Eye (tissue), 1 donor: ENCODE measurements around the gene ACOXL.
"Not testable (repeated sequence)": the region's sequence is repeated elsewhere in the genome, so short reads cannot be mapped to it uniquely, and the experiment has no call there.

Experiments
- DNase-seq: peaks from one replicate; pipeline ENCODE4 v3.0.0-alpha.2; 2015

The ACOXL gene

GRCh38 chr2:111072220-111072871 lies 340.0 kb downstream of the ACOXL start:
- DNase-seq = no peak

- DNase-seq = not testable (repeated sequence)
Measured at GRCh38 chr2:111082659-111083058, 350.3 kb downstream of the ACOXL start.

GRCh38 chr2:111091811-111092211 lies 359.4 kb downstream of the ACOXL start:
- no peak for DNase-seq

- peak; percentile 51 for DNase-seq
Measured at GRCh38 chr2:111094691-111095090, 362.3 kb downstream of the ACOXL start.

- DNase-seq = no peak
Measured at GRCh38 chr2:111095434-111095833, 363.1 kb downstream of the ACOXL start.

GRCh38 chr2:111099402-111099801 lies 367.0 kb downstream of the ACOXL start:
- no peak for DNase-seq

GRCh38 chr2:111100087-111100764 lies 367.9 kb downstream of the ACOXL start:
- DNase-seq = no peak

- DNase-seq = no peak
Measured at GRCh38 chr2:111100765-111101162, 368.4 kb downstream of the ACOXL start.

GRCh38 chr2:111101592-111101991 lies 369.2 kb downstream of the ACOXL start:
- no peak for DNase-seq

GRCh38 chr2:111102216-111102615 lies 369.8 kb downstream of the ACOXL start:
- peak; percentile 68 for DNase-seq

GRCh38 chr2:111105926-111106325 lies 373.6 kb downstream of the ACOXL start:
- DNase-seq = no peak

- no peak for DNase-seq
Measured at GRCh38 chr2:111106706-111107105, 374.3 kb downstream of the ACOXL start.

GRCh38 chr2:111108745-111109271 lies 376.4 kb downstream of the ACOXL start:
- DNase-seq = no peak

- DNase-seq = no peak
Measured at GRCh38 chr2:111111101-111111755, 378.9 kb downstream of the ACOXL start.

- no peak for DNase-seq
Measured at GRCh38 chr2:111113838-111114237, 381.5 kb downstream of the ACOXL start.

GRCh38 chr2:111116011-111116746 lies 383.8 kb downstream of the ACOXL start:
- no peak for DNase-seq

GRCh38 chr2:111116843-111117597 lies 384.6 kb downstream of the ACOXL start:
- peak; percentile 90 for DNase-seq

- peak; percentile 71 for DNase-seq
Measured at GRCh38 chr2:111117598-111118480, 385.5 kb downstream of the ACOXL start.

GRCh38 chr2:111118481-111118980 lies 386.2 kb downstream of the ACOXL start:
- peak; percentile 80 for DNase-seq

GRCh38 chr2:111118981-111119821 lies 386.8 kb downstream of the ACOXL start:
- peak; percentile 69 for DNase-seq
